D721Med (cell line): ENCODE measurements around the gene EME1.
A peak's percentile ranks its signal among the peaks of the same experiment; 100 is the strongest.

Source experiments
- DNase-seq: peaks from one replicate; pipeline ENCODE4 v3.0.0; 2011; ENCODE audit warnings: low spot score; ENCODE audit not compliant: insufficient read length
- FAIRE-seq: peaks from 2 replicates; lab custom pipeline; 2011; peaks lifted over from hg19 to GRCh38; lab: Jason Lieb, UNC
- CTCF ChIP-seq: IDR thresholded peaks from 2 replicates; pipeline ENCODE4 v1.5.1; 2012; ENCODE audit warnings: mild to moderate bottlenecking, control low read depth; ENCODE audit not compliant: insufficient read depth; ENCODE audit errors: missing control alignments

The EME1 gene

DNA sequence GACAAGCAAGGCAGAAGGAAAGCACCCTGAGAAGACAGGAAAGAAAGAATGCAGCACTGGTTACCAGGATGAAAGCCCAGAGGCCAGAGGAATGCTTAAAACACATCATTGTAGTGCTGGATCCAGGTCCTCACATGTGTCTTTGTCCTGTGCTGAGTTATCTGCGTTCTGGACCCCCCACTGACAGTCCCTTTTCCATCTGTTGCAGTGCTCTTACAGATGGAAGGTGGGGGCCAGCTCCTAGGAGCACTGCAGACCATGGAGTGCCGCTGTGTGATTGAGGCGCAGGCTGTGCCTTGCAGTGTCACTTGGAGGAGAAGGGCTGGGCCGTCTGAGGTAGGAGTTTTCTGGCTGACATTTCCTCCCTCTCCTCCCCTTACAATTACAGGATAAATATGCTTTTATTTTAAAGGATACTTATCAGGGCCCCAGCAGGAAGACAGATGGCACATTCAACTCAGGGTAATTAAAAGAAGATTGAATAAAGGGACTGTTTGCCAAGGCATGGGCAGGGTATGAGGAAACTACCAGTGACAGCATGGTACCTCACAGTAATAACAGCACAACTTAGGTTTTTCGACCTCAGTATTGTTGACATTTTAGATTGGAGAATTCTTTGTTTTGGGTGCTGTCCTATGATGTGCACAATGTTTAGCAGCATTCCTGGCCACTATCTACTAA lies 3.0 kb downstream of the EME1 start:
- TF ChIP-seq CTCF = no peak
- FAIRE-seq (no peak), DNase-seq (no peak)

- no peak for FAIRE-seq
- TF ChIP-seq CTCF = no peak
- DNase-seq = no peak
These were observed 6.5 kb downstream of the EME1 start for GRCh38 chr17:50379351-50380132.

GRCh38 chr17:50380369-50381259 lies 7.6 kb downstream of the EME1 start:
- no peak for FAIRE-seq
- DNase-seq = no peak
- peak; percentile 18 for TF ChIP-seq CTCF

DNA sequence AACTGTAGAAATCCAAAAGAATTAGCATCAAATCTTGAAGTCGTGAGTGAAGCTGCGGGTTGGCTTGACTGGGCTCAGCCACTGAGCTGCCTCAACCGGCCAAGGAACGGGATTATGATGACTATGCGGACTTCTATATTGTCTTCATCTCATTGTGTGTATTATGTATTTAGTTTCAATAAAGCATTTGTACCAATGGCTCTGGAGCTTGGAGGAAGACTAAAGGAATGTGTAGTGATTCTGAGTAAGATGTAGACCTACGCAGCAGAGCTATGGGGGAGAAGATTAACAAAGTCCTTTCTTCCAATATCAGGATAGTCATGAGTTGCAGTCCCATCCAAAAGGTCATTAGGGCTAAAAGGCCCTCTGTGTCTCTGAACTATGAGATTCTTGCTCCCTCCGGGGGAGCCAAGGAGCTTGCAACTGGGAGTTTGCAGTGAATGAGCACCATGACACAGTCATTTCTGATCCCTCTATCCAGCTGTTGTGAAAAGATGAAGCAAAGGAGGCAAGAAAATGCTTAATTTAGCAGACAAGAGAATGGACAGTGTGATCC lies 8.3 kb downstream of the EME1 start:
- TF ChIP-seq CTCF = no peak
- FAIRE-seq = no peak
- DNase-seq = no peak

- TF ChIP-seq CTCF = no peak
- FAIRE-seq = no peak
- no peak for DNase-seq
These were observed 8.9 kb downstream of the EME1 start for GRCh38 chr17:50381920-50382319.

DNA sequence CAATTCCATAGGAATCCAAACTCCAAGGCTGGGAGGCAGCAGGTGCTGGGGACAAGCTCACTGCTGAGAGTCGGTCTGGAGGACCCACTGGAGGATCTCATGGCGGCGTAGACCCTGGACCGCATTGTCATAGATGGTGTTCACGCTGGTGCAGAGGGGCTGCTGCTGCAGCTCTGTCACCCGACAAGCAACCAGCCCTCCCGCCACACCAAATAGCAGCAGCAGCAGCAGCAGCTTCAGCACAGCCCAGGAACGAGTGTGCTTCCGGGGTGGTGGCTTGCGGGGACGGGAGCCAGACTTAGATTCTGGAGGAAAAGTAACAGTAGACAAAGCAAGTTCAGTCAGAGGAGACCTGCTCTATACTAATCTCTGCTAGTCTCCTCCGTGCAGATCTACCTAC lies 9.9 kb downstream of the EME1 start:
- FAIRE-seq (no peak), DNase-seq (no peak)
- TF ChIP-seq CTCF = no peak
